ENCODE data around the gene MASP1.
"Not testable (repeated sequence)": the region's sequence is repeated elsewhere in the genome, so short reads cannot be mapped to it uniquely, and the experiment has no call there.

The MASP1 gene

GRCh38 chr3:187215460-187215859, 76.1 kb downstream of the MASP1 start:
- DNase-seq = no peak

- no peak for DNase-seq
Observed at GRCh38 chr3:187213616-187214015, 77.9 kb downstream of the MASP1 start.

GRCh38 chr3:187212705-187213104, 78.8 kb downstream of the MASP1 start:
- no peak for DNase-seq

- no peak for DNase-seq
Observed at GRCh38 chr3:187212196-187212545, 79.4 kb downstream of the MASP1 start.

GRCh38 chr3:187211532-187212195, 79.9 kb downstream of the MASP1 start:
- no peak for DNase-seq

GRCh38 chr3:187210545-187211327, 80.8 kb downstream of the MASP1 start:
- DNase-seq = no peak

- no peak for DNase-seq
Observed at GRCh38 chr3:187210091-187210490, 81.4 kb downstream of the MASP1 start.

- DNase-seq = no peak
Observed at GRCh38 chr3:187209491-187209890, 82.0 kb downstream of the MASP1 start.

- DNase-seq = peak; percentile 13
Observed at GRCh38 chr3:187208159-187208558, 83.4 kb downstream of the MASP1 start.

GRCh38 chr3:187207624-187208023, 83.9 kb downstream of the MASP1 start:
- no peak for DNase-seq

GRCh38 chr3:187207062-187207461, 84.5 kb downstream of the MASP1 start:
- DNase-seq = no peak

GRCh38 chr3:187205683-187206082, 85.9 kb downstream of the MASP1 start:
- DNase-seq = no peak

GRCh38 chr3:187199463-187200050, 92.0 kb downstream of the MASP1 start:
- not testable (repeated sequence) for DNase-seq

- DNase-seq = no peak
Observed at GRCh38 chr3:187198490-187198889, 93.0 kb downstream of the MASP1 start.

- DNase-seq = no peak
Observed at GRCh38 chr3:187197335-187197649, 94.2 kb downstream of the MASP1 start, which contains the start of gene RTP1. Gene RTP1 (plus strand): TSS chr3:187197486. CDS start chr3:187197516, 30 bp downstream.

- DNase-seq = peak; percentile 44
Observed at GRCh38 chr3:187196573-187197334, 94.8 kb downstream of the MASP1 start.

GRCh38 chr3:187193181-187193580, 98.4 kb downstream of the MASP1 start:
- DNase-seq = no peak

GRCh38 chr3:187191271-187191670, 100.3 kb downstream of the MASP1 start:
- DNase-seq = no peak

- DNase-seq = no peak
Observed at GRCh38 chr3:187188931-187189330, 102.6 kb downstream of the MASP1 start.

GRCh38 chr3:187186801-187187421, 104.6 kb downstream of the MASP1 start:
- DNase-seq = no peak

GRCh38 chr3:187186375-187186774, 105.2 kb downstream of the MASP1 start:
- DNase-seq = no peak

GRCh38 chr3:187185759-187186158, 105.8 kb downstream of the MASP1 start:
- no peak for DNase-seq

Data from NCI-H2171 treated with DMSO at 0.1 percent for 48 hours (cell line).